Spleen (tissue), 13 donors: ENCODE measurements around the gene UBE2E2. TPM values are rescaled to one million over a fixed set of nuclear protein-coding genes. Genes with fewer than 3 reads are reported as not detected.

ENCODE experiments used
- DNase-seq: peaks from one replicate; pipeline ENCODE4 v3.0.0-alpha.2; 2020
- H3K27ac ChIP-seq, 8 donors: fragments of 200-600 bp; sonication (generic) in 7 of 8; 1 replicate in 4 of 8; 2 replicates in 4 of 8; pipeline versions ENCODE4 v1.5.0 to v1.8.0; 2016 to 2021; ENCODE audit warnings: inconsistent platforms in 4 of 8, mild to moderate bottlenecking in 4 of 8, moderate library complexity in 1 of 8
- H3K27me3 ChIP-seq, 7 donors: fragments of 200-600 bp; sonication (generic) in 6 of 7; replicated peaks in 1 of 7; 1 replicate in 4 of 7; 2 replicates in 3 of 7; pipeline versions ENCODE4 v1.5.0 to v1.8.0; 2016 to 2021; ENCODE audit warnings: inconsistent platforms in 3 of 7, mild to moderate bottlenecking in 1 of 7
- H3K36me3 ChIP-seq, 6 donors: fragments of 200-600 bp; sonication (generic) in 5 of 6; 1 replicate in 4 of 6; 2 replicates in 2 of 6; pipeline versions ENCODE4 v1.5.0 to v1.8.0; 2016 to 2021; ENCODE audit warnings: inconsistent platforms in 2 of 6
- H3K4me1 ChIP-seq, 6 donors: fragments of 200-600 bp; sonication (generic) in 5 of 6; 1 replicate in 3 of 6; 2 replicates in 3 of 6; pipeline versions ENCODE4 v1.5.0 to v1.8.0; 2016 to 2021; ENCODE audit warnings: inconsistent platforms in 3 of 6
- H3K4me3 ChIP-seq, 8 donors: fragments of 200-600 bp; sonication (generic) in 7 of 8; 1 replicate in 4 of 8; 2 replicates in 4 of 8; pipeline versions ENCODE4 v1.5.0 to v1.8.0; 2016 to 2021; ENCODE audit warnings: inconsistent platforms in 4 of 8, mild to moderate bottlenecking in 4 of 8, moderate library complexity in 2 of 8
- H3K9me3 ChIP-seq, 8 donors: fragments of 200-600 bp; sonication (generic) in 7 of 8; 1 replicate in 4 of 8; 2 replicates in 4 of 8; pipeline versions ENCODE4 v1.5.0 to v1.8.0; 2016 to 2021; ENCODE audit warnings: inconsistent platforms in 4 of 8
- POLR2A ChIP-seq, 3 donors: fragments of 450-650 bp; IDR thresholded peaks; one replicate each; pipeline ENCODE4 v1.5.1; 2017; ENCODE audit warnings: antibody characterized with exemption in 3 of 3, mild to moderate bottlenecking in 1 of 3
- POLR2AphosphoS5 ChIP-seq, 3 donors: sonication (generic); formaldehyde crosslinking; IDR thresholded peaks; one replicate each; pipeline ENCODE4 v1.5.1; 2017; ENCODE audit warnings: antibody characterized with exemption in 3 of 3
- WGBS, 5 donors: extraction: QIAGEN DNeasy Blood & Tissue Kit in 3 of 5; methylation state at CpG; one replicate each; pipeline versions ENCODE4 v1.1.5 to v1.1.7; 2013 to 2018; 5-methylcytosine and 5-hydroxymethylcytosine counted together
- intact Hi-C: fragments of 100-400 bp; cut with DNase I; formaldehyde crosslinking; loops from one replicate; pipeline ENCODE4 v1.15.0; 2023; ENCODE audit warnings: low total_unique reads
- long read RNA-seq, 2 donors: transcript quantifications; one replicate each; lab custom pipeline, GENCODE V29; 2026
- polyA plus RNA-seq, 3 donors: library from polyadenylated mRNA; stranded (reverse); fragments of 200-250 nt; gene quantifications; one replicate each; pipeline ENCODE4 v1.2.1, GENCODE V29; 2013
- total RNA-seq, 7 donors: library from RNA; depleted of rRNA in 3 of 7; stranded (reverse); fragments of >200 nt in 3 of 7; fragmentation: NEBNext Ultra II Directional in 4 of 7; extraction: Animal tissue kit (Norgen Biotek cat#: 25700) in 4 of 7; gene quantifications; one replicate each; pipeline versions ENCODE4 v1.1.0 to v1.2.1, GENCODE V29; 2016 to 2021
- TF ChIP-seq, protein P1 (sequence below), 11 experiments: fragments of 200-600 bp in 7 of 11; fragments of 450-650 bp in 4 of 11; sonication (generic) in 4 of 11; IDR thresholded peaks in 8 of 11; conservative IDR thresholded peaks in 3 of 11; 1 replicate in 7 of 11; 2 replicates in 4 of 11; pipeline versions ENCODE4 v1.4.0 to v1.8.0; 2016 to 2021; ENCODE audit warnings: antibody characterized with exemption in 11 of 11, inconsistent platforms in 4 of 11, mild to moderate bottlenecking in 1 of 11
- donor health status: healthy with polysubstance abuse.
- donor health status: DM: no; HTN: no; CAD: no; lungs with moderate emphysema.
- donor health status: DM: no; HTN: no; CAD: no.
- donor health status: Bipolar disorder and iron deficiency.
- donor health status: healthy.
- donor health status: DM: no; HTN: no; CAD: no.
- donor health status: DM: yes; HTN: yes; CAD: no.

UBE2E2 gene
- total RNA-seq (10 to 100 TPM; 34.6 to 87.6 (median 49.2) TPM), polyA plus RNA-seq (10 to 100 TPM; 27.9 to 34.7 (median 34.1) TPM)
- long read RNA-seq, donor 1, partial matches to known transcripts = 22 of 23 reads
- long read RNA-seq, donor 1, other reads (novel, unspliced or antisense) = 0 of 23 reads
- long read RNA-seq, donor 2, partial matches to known transcripts = 16 of 16 reads
- long read RNA-seq, donor 2, other reads (novel, unspliced or antisense) = 0 of 16 reads

DNA sequence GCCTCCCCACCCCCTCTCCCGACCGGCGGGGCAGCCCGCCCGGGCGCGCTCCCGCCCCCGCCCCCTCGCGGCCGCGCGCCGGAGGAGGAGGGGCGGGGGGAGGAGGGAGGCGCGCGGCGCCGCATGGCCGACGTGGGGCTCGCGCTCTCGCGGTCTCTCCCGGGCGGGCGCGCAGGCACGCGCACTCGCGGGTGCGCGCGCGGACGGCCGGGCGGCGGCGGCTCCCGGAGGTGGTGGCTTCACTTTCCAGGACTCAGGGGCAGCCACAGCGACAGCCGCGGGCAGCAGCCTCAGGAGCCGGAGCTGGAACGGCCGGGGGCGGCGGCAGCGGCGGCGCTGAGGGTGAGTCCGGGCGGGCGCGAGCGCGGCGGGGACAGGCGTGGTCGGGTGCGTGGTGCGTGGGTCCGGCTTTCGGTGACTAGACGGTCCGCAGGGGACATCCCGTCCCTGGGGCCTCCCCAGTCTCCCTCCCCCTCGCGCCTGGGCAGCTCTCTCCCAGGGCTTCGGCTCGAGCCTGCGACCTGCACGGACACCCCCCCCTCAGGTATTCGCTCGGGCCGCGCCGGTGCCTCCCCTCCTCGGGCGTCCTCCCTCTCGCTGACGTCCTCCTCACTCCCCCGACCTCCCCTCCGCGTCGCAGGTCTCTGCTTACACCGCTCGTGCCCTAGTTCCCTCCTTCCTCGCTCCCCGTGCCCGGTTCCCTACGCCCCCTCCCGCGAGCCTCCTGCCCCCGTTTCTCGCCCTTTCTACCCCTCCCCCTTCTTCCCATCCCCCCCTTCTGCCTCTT is at the start of gene UBE2E2:
TSS of gene UBE2E2 (plus strand) at position 407 of the 787 bp plus-strand sequence.
- TF ChIP-seq POLR2A (IDR thresholded peaks at IDR 0.05) (peak in 1 of 3 donors; percentile 29), POLR2AphosphoS5 (IDR thresholded peaks at IDR 0.05) (peak; percentile 49 to 78 (median 68))
- TF ChIP-seq, protein P1, sequence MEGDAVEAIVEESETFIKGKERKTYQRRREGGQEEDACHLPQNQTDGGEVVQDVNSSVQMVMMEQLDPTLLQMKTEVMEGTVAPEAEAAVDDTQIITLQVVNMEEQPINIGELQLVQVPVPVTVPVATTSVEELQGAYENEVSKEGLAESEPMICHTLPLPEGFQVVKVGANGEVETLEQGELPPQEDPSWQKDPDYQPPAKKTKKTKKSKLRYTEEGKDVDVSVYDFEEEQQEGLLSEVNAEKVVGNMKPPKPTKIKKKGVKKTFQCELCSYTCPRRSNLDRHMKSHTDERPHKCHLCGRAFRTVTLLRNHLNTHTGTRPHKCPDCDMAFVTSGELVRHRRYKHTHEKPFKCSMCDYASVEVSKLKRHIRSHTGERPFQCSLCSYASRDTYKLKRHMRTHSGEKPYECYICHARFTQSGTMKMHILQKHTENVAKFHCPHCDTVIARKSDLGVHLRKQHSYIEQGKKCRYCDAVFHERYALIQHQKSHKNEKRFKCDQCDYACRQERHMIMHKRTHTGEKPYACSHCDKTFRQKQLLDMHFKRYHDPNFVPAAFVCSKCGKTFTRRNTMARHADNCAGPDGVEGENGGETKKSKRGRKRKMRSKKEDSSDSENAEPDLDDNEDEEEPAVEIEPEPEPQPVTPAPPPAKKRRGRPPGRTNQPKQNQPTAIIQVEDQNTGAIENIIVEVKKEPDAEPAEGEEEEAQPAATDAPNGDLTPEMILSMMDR (IDR thresholded peaks at IDR 0.05 in 8 of 11, conservative IDR thresholded peaks at IDR 0.05 in 3 of 11) = no peak
- H3K4me1 ChIP-seq = peaks cover 5 to 41% (median 22%) of the 10 kb centered on the region in 6 donors
- intact Hi-C loops = no loop called here
- no peaks in the 10 kb centered on the region for H3K9me3 ChIP-seq
- no peaks in the 10 kb centered on the region for H3K36me3 ChIP-seq
- 0 to 1% (median 1%) methylated on average over 45 to 101 of the region's 101 CpGs for WGBS, 5 donors
- H3K4me3 ChIP-seq = peak within 1 kb of the TSS; percentile 61 to 90 (median 74)
- H3K27me3 ChIP-seq = peaks cover 0 to 15% (median 0%) of the 10 kb centered on the region in 7 donors
- peak within 1 kb of the TSS; percentile 66 to 93 (median 88) for H3K27ac ChIP-seq
- DNase-seq = peak; percentile 92

DNA sequence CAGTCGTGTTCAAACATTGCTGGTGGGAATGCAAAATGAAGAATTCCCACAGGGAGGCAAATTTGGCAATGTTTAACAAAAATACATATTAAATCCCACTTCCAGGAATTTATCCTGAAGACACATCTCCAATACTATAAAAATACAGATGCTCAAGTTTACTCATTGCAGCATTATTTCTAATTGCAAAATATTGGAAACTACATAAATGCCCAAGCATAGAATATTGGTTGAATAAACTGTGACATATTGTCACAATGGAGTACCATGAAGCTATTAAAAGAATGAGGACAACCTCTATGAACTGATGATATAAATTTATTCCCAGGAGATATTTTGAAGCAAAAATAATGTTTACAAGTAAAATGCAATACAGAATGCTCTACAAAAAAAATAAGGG is 49.7 kb upstream of the UBE2E2 start:
- H3K36me3 ChIP-seq = no peaks in the 10 kb centered on the region
- intact Hi-C loops = no loop called here
- no peak for DNase-seq
- peaks cover 0 to 11% (median 3%) of the 10 kb centered on the region in 8 donors for H3K9me3 ChIP-seq
- WGBS, 5 donors = 34 to 100% (median 86%) methylated on average over 1 of the region's 1 CpG
- no peaks in the 10 kb centered on the region for H3K4me1 ChIP-seq
- H3K4me3 ChIP-seq = no peak overlapping the region
- TF ChIP-seq, protein P1 (IDR thresholded peaks at IDR 0.05 in 8 of 11, conservative IDR thresholded peaks at IDR 0.05 in 3 of 11) = no peak
- TF ChIP-seq POLR2A (IDR thresholded peaks at IDR 0.05) = no peak
- H3K27me3 ChIP-seq = no peaks in the 10 kb centered on the region
- no peak overlapping the region for H3K27ac ChIP-seq

GRCh38 chr3:23157331-23157730 is 45.8 kb upstream of the UBE2E2 start:
- Histone ChIP-seq H3K4me3 (no peak overlapping the region), H3K27me3 (no peaks in the 10 kb centered on the region), H3K4me1 (peaks cover 0 to 7% (median 2%) of the 10 kb centered on the region in 6 donors), H3K27ac (no peak overlapping the region), H3K9me3 (peaks cover 0 to 11% (median 3%) of the 10 kb centered on the region in 8 donors), H3K36me3 (no peaks in the 10 kb centered on the region)
- intact Hi-C loops = no loop called here
- WGBS, 5 donors = 81 to 86% (median 84%) methylated on average over 3 of the region's 3 CpGs
- DNase-seq = no peak
- TF ChIP-seq, protein P1 (IDR thresholded peaks at IDR 0.05 in 8 of 11, conservative IDR thresholded peaks at IDR 0.05 in 3 of 11) = no peak
- TF ChIP-seq POLR2AphosphoS5 (IDR thresholded peaks at IDR 0.05) (no peak), POLR2A (IDR thresholded peaks at IDR 0.05) (no peak)

GRCh38 chr3:23159929-23160328 is 43.2 kb upstream of the UBE2E2 start:
- peak overlapping the region in 2 of 8 donors; percentile 17 to 36 for H3K27ac ChIP-seq
- TF ChIP-seq POLR2AphosphoS5 (IDR thresholded peaks at IDR 0.05) = no peak
- no peak for TF ChIP-seq POLR2A (IDR thresholded peaks at IDR 0.05)
- TF ChIP-seq, protein P1 (IDR thresholded peaks at IDR 0.05 in 8 of 11, conservative IDR thresholded peaks at IDR 0.05 in 3 of 11) = no peak
- H3K27me3 ChIP-seq = no peaks in the 10 kb centered on the region
- intact Hi-C loops = no loop called here
- no peak overlapping the region for H3K4me3 ChIP-seq
- 30 to 64% (median 48%) methylated on average over 2 of the region's 2 CpGs for WGBS, 5 donors
- H3K4me1 ChIP-seq = peaks cover 0 to 8% (median 2%) of the 10 kb centered on the region in 6 donors
- no peaks in the 10 kb centered on the region for H3K36me3 ChIP-seq
- H3K9me3 ChIP-seq = peaks cover 0 to 8% (median 2%) of the 10 kb centered on the region in 8 donors
- no peak for DNase-seq
